Fibroblast of lung (primary cell): ENCODE results near the gene NRCAM.

Experiments used
- EZH2 ChIP-seq: IDR thresholded peaks from 2 replicates; pipeline ENCODE4 v1.5.1; 2012; ENCODE audit warnings: low read length, control low read depth, mild to moderate bottlenecking; ENCODE audit errors: missing control alignments
- TF ChIP-seq, protein P1 (sequence below), 2 donors: IDR thresholded peaks in 1 of 2; conservative IDR thresholded peaks in 1 of 2; 1 replicate in 1 of 2; 2 replicates in 1 of 2; pipeline ENCODE4 v1.5.1; 2011 to 2012; ENCODE audit warnings: low read length in 2 of 2, control low read depth in 1 of 2, inconsistent platforms in 1 of 2, low read depth in 1 of 2, mild to moderate bottlenecking in 1 of 2

- TF ChIP-seq, protein P1, sequence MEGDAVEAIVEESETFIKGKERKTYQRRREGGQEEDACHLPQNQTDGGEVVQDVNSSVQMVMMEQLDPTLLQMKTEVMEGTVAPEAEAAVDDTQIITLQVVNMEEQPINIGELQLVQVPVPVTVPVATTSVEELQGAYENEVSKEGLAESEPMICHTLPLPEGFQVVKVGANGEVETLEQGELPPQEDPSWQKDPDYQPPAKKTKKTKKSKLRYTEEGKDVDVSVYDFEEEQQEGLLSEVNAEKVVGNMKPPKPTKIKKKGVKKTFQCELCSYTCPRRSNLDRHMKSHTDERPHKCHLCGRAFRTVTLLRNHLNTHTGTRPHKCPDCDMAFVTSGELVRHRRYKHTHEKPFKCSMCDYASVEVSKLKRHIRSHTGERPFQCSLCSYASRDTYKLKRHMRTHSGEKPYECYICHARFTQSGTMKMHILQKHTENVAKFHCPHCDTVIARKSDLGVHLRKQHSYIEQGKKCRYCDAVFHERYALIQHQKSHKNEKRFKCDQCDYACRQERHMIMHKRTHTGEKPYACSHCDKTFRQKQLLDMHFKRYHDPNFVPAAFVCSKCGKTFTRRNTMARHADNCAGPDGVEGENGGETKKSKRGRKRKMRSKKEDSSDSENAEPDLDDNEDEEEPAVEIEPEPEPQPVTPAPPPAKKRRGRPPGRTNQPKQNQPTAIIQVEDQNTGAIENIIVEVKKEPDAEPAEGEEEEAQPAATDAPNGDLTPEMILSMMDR (conservative IDR thresholded peaks at IDR 0.05 in 1 of 2, IDR thresholded peaks at IDR 0.05 in 1 of 2; ENCODE audit: low read depth in 1 of 2, low read length in 2 of 2): no peak
- TF ChIP-seq EZH2: no peak
These were observed 23.5 kb upstream of the NRCAM start for GRCh38 chr7:108479751-108480150.
